ENCODE measurements around the gene GNPTG.
A peak's percentile ranks its signal among the peaks of the same experiment; 100 is the strongest.

Gene GNPTG

GRCh38 chr16:1333854-1334700, 17.7 kb upstream of the GNPTG start:
- no peak for DNase-seq (ENCODE audit: low read depth in 2 of 2)

DNA sequence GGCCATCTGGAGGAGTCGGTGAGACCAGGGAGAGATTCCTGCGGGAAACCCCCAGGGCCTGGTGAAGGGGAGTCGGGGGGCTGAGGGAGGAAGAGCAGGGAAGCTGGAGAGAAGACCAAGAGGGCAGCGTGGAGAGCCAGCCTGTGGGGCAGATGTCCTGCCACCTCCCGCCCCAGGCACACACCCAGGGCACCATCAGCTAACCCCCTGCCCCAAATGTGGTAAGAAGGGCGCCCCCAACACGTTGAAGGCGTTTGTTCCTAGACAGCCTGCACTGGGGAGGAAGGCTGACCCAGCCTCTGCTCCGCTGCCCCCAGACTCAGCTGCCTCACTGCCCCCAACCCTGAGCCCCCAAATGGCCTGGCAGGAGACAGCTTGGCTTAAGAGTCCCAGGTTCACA, 17.0 kb upstream of the GNPTG start:
- no peak for DNase-seq (ENCODE audit: low read depth in 2 of 2)

DNA sequence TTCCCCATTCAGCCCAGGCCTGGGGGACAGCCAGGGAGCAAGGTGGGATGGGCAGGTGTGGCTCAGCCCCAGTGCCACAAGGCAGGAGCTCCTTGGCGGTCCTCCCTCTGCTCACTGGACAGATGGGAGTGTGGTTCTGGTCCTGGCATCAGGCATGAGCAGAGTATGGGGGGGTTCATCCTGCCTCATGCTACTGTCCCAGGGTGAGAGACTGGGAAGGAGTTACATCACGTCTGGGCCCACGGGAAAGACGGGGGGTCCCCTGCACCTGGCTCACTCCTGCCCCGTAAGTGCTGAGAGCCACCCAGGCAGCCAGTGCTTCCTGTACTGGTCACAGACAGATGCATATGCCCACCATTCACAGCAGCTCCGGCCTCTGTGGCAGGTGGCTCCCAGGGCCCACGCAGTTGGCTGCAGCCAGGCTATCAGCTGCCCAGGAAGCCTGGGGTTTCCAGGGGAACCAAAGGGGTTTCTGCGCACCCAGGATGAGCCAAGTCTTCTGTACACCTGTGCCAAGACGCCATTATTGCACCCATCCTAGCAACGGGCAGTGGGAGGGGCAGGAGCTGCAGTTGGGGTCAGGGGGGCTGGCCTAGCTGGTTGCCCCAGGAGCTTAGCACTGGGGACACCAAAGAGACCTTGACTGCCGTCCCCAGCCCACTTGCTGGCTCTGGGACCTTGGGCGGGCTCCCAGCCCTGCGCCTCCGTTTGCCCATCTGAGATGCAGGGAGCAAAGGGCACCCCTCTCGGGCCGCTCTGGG, 16.3 kb upstream of the GNPTG start:
- DNase-seq (ENCODE audit: low read depth in 2 of 2) = no peak

DNA sequence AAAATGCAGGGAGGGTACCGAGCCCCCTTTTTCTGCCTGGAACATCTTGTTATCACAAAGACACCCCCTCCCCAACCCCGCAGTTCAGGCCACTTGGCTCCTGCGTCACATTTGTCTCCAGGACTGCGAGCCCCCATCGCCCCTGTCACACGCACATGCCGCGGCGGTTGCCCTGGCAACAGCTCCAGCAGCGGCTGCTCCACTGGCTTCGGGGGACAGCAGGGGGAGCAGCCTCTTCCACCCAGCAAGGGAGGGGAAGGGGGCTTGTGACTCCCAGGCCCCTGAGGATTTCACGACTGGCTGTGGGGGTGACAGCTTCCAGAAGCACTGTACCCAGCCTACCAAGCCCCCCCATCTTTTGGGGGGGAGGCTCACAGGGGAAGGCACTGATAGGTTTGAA, 15.7 kb upstream of the GNPTG start:
- no peak for DNase-seq (ENCODE audit: low read depth in 2 of 2)

- DNase-seq (ENCODE audit: low read depth in 2 of 2) = no peak
Measured at GRCh38 chr16:1336619-1337018, 15.1 kb upstream of the GNPTG start.

GRCh38 chr16:1337486-1337885, 14.2 kb upstream of the GNPTG start:
- DNase-seq (ENCODE audit: low read depth in 2 of 2) = no peak

DNA sequence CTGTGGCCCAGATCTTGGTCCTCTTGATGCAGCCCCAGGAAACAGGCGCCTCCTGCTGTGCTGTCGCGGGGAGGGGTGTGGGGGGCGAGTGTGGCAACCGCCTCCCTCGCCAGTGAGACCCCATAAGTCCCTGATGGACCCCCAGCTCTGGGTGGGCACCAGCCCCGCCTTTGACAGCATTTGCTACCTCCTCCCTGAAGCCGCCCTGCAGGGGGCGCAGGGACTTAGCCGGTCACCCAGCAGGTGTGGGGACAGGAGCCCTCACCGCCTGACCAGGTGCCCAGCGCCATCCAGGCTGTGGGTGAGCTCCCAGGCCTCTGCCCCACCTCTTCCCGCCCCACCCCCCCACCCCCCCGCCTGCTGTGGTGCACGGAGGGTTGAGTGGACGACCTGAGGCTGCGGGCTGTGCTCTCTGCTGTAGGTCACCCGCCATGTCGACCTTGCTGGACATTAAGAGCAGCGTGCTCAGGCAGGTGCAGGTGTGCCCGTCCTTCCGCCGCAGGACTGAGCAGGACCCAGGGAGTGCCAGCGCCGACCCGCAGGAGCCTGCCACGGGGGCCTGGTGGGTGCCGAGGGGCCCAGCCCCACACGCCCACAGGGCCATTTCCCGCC, 13.5 kb upstream of the GNPTG start:
- DNase-seq (ENCODE audit: low read depth in 2 of 2) = no peak

- DNase-seq (ENCODE audit: low read depth in 2 of 2) = no peak
Measured at GRCh38 chr16:1338855-1339675, 12.7 kb upstream of the GNPTG start.

DNA sequence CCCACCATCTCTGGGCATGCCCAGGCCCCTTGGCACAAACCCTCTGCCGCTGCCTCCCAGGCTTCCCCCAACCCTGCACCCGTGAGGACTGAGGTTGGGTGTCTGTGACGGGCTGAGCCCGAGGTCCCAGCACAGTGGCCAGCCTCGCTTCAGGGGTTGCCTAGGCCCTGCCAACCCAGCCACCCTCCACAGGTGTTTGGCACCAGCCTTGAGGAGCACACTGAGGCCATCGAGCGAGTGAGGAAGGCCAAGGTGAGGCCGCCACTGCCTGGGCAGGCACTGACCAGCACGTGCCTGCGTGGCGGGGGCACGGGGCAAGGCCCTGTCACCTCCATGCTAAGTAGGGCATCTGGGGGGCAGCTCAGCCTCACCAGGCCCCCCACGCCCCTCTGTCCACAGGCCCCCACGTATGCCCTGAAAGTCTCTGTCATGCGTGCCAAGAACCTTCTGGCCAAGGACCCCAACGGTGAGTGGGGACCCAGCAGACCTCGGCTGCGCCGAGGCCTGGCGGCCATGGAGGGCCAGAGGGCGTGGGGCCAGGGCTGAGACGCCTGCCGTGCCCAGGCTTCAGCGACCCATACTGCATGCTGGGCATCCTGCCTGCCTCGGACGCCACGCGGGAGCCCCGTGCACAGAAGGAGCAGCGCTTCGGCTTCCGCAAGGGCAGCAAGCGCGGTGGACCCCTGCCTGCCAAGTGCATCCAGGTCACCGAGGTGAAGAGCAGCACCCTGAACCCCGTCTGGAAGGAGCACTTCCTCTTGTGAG, 10.8 kb upstream of the GNPTG start:
- no peak for DNase-seq (ENCODE audit: low read depth in 2 of 2)

- no peak for DNase-seq (ENCODE audit: low read depth in 2 of 2)
Measured at GRCh38 chr16:1341495-1342420, 10.0 kb upstream of the GNPTG start.

GRCh38 chr16:1342526-1343427, 9.0 kb upstream of the GNPTG start:
- DNase-seq (ENCODE audit: low read depth in 2 of 2) = peak; percentile 84 to 92

DNA sequence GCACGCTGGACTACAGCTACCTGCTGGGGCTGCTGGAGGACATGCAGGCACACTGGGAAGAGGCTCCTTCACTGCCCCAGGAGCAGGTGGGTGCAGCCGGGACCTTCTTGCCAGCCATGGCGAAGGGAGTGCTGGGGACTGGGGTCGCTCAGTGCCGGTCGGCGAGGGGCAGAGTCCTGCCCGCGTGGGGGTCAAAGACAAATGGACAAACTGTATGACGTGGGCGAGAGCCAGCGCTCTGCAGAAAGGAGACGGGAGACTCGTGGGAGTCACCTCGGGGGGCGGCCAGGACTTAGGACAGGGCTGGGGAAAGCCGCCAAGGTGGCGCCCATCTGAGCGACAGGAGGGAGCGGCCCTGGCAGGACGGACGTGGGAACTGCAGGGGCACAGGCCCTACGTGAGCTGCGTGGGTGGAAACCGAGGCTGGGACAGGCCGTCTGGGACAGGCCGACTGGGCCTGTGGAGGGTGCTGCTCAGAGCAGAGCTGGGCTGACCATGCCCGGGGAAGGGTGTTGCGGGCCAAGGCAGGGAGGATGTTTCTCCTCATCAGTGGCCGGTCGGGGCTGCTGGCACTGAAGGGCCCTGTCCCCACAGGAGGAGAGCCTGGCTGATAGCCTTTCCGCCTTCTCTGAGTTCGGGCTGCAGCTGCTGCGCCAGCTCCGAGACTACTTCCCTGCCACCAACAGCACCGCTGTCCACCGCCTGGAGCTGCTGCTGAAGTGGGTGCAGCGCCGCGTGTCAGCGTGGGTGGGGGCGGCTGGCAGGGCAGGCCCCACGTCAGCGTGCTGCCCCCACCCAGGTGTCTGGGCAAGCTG, 8.1 kb upstream of the GNPTG start:
- DNase-seq (ENCODE audit: low read depth in 2 of 2) = no peak

GRCh38 chr16:1344499-1344898, 7.2 kb upstream of the GNPTG start:
- DNase-seq (ENCODE audit: low read depth in 2 of 2) = no peak

DNA sequence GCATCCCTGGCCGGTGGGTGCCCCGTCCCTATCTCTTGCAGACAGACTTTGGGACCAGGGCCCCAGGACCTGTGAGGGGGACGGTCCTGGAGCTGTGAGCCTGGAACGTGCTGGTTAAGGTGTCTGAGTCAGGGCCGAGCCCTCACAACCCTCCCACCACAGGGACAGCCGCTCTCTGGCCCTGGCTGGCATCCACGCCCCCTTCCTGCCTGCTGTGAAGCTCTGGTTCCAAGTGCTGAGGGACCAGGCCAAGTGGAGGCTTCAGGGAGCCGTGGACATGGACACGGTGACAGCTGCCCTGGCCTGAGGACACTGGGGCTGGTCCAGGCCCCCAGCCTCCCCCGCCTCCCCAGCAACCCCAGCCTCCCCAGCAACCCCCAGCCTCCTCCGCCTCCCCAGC, 6.6 kb upstream of the GNPTG start:
- no peak for DNase-seq (ENCODE audit: low read depth in 2 of 2)

GRCh38 chr16:1345651-1346421, 5.9 kb upstream of the GNPTG start:
- no peak for DNase-seq (ENCODE audit: low read depth in 2 of 2)

- no peak for DNase-seq (ENCODE audit: low read depth in 2 of 2)
Measured at GRCh38 chr16:1346422-1347285, 5.1 kb upstream of the GNPTG start.

Measured in stimulated activated CD4-positive, alpha-beta T cell treated with anti-CD3 and anti-CD28 coated beads, Interleukin-4, amount 100 ng/mL, for 48 hours (primary cell).